Stimulated activated CD8-positive, alpha-beta memory T cell treated with anti-CD3 and anti-CD28 coated beads, Interleukin-4, amount 100 ng/mL, for 1 hour (primary cell): ENCODE data around the gene SAP130.

ENCODE experiments used
- DNase-seq, 2 donors: peaks; one replicate each; pipeline ENCODE4 v3.0.0-alpha.2; 2020; ENCODE audit warnings: low read depth in 2 of 2, low spot score in 1 of 2

The SAP130 gene

DNA sequence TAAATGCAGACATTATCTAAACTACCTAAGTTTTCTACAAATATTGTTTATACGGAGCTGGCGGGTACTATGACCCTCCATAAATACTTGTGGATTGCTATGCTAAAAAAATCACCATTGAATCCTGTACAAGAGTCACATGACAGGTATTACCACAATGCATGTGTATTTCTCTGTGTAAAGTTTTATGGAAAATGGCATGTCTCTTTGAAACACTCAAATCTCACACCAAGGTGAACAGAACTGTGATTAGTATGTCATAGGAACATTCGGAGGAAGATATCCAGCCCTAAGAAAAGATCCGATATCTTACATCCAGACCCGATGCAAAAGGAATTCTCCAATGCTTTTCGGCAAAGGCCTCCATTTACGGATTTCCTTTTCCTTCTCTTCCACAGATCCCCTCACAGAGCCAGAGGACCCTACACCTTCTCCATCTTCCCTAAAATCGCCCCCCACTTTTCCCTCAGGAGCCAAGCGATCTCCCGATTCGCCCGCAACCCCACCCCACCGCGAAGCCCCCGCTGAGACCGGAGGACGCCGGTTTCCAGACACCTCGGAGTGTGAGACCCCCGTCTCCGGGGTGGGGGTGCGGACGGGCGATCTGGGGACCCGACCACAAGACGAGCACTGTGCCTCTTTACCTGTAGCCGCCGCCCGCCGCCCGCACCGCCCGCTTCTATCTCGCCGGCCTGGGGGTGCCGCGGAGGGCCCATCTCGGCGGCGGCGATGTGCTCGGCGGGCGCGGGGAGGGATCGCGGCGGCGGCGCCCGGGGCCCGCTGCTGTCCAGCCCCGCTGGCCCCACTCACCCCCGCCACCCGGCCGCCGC, 1.2 kb downstream of the SAP130 start:
- no peak for DNase-seq

- no peak for DNase-seq
These were observed 3.0 kb downstream of the SAP130 start for GRCh38 chr2:128024816-128025215.

- DNase-seq, result no peak
These were observed 10.3 kb downstream of the SAP130 start for GRCh38 chr2:128017561-128017960.

DNA sequence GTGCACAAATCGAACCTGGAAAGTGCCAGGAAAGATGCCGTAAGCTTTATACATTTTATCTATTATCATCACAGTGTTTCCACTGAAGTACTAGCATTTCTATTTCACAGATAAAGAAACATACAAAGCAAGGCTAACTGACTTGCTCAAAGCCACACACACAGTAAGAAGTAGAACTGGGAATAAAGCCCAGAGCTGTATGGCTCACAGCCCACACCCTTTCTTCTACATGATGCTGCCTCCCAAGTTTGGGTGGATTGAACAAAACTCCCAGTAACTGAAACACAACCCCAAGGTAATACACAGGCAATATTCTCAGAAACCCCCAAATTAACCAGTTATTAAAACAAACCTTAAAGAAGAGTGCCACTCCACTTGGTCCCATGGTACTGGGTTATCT, 11.2 kb downstream of the SAP130 start:
- no peak for DNase-seq

GRCh38 chr2:128012698-128013097, 15.2 kb downstream of the SAP130 start:
- no peak for DNase-seq

GRCh38 chr2:128008074-128008672, 19.7 kb downstream of the SAP130 start:
- DNase-seq, result no peak

GRCh38 chr2:128004509-128004908, 23.4 kb downstream of the SAP130 start:
- DNase-seq, result no peak

- no peak for DNase-seq
These were observed 24.4 kb downstream of the SAP130 start for GRCh38 chr2:128003463-128003862.

GRCh38 chr2:127996160-127996559, 31.7 kb downstream of the SAP130 start:
- DNase-seq, result no peak

- DNase-seq, result no peak
These were observed 32.1 kb downstream of the SAP130 start for GRCh38 chr2:127995725-127996124.

DNA sequence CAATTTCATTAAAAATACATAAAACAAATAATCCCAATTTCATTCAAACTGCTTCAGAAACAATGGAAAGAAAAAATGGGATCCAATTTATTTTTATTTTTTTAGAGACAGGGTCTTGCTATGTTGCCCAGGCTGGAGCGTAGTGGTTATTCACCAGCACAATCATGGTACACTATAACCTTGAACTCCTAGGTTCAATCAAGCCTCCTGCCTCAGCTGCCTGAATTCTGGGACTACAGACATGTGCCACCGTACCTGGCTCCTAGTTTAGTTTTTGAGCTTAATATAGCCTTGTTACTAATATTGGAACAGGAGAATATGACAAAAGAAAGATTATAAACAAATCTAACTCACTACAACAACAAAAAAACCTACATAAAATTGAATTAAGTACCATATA, 34.2 kb downstream of the SAP130 start:
- no peak for DNase-seq

DNA sequence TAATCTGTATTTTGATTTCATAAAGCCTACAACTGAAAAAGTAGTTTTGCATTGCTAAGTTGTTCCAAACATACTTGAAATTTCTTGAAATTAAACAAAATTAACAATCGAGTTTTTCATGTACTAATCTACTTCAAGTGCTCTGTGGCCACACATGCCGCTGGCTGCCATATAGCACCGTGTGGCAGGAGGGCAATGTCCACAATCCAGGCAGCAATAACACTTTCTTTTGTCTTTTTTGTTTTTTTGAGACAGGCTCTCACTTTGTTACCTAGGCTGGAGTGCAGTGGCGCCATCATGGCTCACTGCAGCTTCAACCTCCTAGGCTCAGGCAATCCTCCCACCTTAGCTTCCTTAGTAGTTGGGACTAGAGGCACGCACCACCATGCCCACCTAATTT, 36.1 kb downstream of the SAP130 start:
- no peak for DNase-seq

DNA sequence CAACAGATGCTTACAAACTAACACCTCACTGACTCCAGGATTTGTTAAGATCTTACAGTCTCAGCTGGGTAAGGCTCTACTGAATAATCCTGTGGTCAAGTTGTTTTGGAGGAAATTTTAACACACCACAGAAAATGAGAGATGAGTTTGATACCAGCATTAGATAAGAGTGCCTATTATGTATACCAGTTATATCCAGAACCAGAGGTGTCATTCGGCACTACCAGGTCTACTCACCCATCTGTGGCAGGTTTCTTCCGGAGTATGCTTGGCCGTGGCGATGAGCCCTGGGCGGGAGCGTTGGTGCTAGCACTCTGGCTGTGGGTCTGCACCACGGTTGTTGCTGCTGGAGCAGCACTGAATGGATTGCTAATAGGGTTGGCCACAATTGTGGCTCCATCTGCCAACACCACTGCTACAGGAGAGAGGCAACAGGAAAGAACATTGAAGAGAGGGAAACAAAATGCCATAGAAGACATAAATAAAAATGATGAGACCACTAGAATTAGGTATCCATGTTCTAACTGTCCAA, 41.2 kb downstream of the SAP130 start:
- DNase-seq, result no peak

DNA sequence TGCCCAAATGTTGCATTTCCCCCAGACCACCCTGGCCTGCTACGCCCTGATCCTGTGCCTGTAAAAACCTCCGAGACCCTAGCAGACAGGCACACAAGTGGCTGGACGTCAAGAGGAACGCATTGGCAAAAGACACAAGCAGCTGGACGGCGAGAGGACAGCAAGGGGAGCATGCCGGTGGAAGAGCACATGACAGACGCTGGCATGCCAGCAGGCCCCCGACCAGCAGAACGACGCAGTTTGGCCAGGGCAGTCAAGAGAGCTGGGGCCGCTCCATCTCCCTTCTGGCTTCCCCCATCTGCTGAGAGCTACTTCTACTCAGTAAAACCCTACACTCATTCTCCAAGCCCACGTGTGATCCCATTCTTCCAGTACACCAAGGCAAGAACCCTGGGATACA, 42.1 kb downstream of the SAP130 start:
- DNase-seq, result no peak

GRCh38 chr2:127985026-127985734, 42.7 kb downstream of the SAP130 start:
- no peak for DNase-seq

DNA sequence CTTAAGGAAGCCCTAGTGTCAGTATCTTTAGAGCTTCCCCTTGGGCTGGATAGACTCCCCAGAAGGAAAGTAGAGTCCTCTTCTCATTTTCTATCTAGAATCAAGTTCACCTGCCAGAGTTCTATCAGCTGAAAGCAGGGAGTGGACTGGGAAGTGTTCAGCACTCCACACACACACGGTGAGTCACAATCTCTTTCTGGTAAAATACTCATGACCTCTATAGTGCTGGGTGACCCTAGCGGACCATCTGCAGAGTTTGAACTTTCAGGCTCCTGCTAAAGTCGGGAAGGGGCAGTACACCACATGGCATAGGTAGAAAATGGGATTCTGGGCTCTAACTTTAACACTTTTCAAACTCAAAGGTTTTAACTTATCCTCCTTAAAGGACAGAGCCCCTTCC, 43.3 kb downstream of the SAP130 start:
- no peak for DNase-seq

DNA sequence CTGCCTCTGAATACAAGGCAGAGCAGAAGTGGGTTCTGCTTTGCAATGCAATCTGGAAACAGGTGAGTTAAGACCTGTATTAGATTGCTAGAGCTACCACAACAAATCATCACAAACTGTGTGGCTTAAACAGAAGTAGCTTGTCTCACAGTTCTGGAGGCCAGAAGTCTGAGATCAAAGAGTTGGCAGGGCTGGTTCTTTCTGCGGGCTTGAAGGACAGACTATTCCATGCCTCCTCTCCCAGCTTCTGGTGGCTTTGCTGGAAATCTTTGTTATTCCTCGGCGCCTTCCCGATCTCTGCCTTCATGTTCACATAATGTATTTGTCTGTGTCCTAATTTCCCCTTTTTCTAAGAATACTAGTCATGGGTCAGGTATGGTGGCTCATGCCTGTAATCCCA, 58.4 kb downstream of the SAP130 start:
- no peak for DNase-seq

GRCh38 chr2:127968610-127969339, 59.1 kb downstream of the SAP130 start:
- DNase-seq, result no peak

- no peak for DNase-seq
These were observed 66.1 kb downstream of the SAP130 start for GRCh38 chr2:127961729-127962128.

DNA sequence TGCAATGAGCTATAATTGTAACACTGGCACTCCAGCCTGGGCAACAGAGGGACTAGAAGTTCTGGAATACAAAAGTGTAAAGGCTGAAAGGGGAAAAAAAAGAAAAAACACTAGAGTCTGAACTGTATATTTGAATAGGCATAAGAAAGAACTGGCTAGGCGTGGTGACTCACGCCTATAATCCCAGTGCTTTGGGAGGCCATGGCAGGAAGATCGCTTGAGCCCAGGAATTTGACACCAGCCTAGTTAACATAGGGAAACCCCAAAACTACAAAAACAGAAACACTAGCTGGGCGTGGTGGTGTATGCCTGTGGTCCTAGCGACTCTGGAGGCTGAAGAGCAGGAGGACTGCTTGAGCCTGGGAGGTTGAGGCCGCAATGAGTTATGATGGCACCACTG, 70.6 kb downstream of the SAP130 start:
- no peak for DNase-seq

- DNase-seq, result no peak
These were observed 73.0 kb downstream of the SAP130 start for GRCh38 chr2:127954857-127955256.
